ENCODE data around the gene SNX27. TPM values are rescaled to one million over a fixed set of nuclear protein-coding genes. Genes with fewer than 3 reads are reported as not detected.

Gene SNX27
- 10 to 100 TPM; 21.1 to 27.3 (median 23.8) TPM for polyA plus RNA-seq (ENCODE audit: insufficient read length in 4 of 4)

- peak; percentile 80 to 83 (median 82) for DNase-seq (ENCODE audit: low read depth in 4 of 4, low spot score in 3 of 4)
These were observed at the start of gene SNX27 for GRCh38 chr1:151611832-151612500. TSS of gene SNX27 (plus strand) at chr1:151612050. CDS start at chr1:151612202, 152 bp downstream.

GRCh38 chr1:151562661-151563060 lies 49.2 kb upstream of the SNX27 start:
- no peak for DNase-seq (ENCODE audit: low read depth in 4 of 4, low spot score in 3 of 4)

- DNase-seq (ENCODE audit: low read depth in 4 of 4, low spot score in 3 of 4): no peak
These were observed 48.5 kb upstream of the SNX27 start for GRCh38 chr1:151563376-151563775.

DNA sequence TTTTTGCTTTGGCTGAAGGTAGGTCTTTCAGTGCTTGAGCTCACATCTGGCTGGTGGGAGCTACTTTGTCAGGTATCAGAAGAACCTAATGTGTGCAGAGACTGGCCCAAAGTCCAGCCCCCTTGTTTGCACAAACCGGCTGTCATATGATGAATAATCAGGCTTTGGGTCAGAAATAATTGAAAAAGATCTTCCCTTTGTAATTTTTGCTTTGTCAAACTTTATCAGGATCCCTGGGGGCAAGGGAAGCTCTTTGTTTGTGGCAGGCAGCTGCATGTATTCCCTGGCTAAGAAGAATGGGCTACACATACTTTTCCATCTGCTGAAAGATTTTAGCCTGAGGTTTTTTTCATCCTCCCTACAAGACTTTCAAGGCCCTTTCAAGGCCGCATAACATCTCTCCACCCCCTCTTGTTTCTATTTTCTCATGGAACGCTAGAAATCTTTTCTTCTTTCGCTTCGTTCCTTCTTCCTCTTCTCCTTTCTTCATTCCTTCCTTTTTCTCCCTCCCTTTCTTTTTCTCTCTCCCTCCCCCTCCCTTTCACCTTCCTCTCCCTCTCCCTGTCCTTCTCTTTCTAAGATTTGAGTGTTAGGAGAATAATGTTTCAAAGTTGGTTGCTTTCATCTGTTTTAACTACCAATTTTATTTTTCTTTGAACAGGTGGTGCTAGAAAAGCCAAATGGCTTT lies 46.2 kb upstream of the SNX27 start:
- no peak for DNase-seq (ENCODE audit: low read depth in 4 of 4, low spot score in 3 of 4)

GRCh38 chr1:151568626-151569088 lies 43.2 kb upstream of the SNX27 start:
- no peak for DNase-seq (ENCODE audit: low read depth in 4 of 4, low spot score in 3 of 4)

- no peak for DNase-seq (ENCODE audit: low read depth in 4 of 4, low spot score in 3 of 4)
These were observed 41.0 kb upstream of the SNX27 start for GRCh38 chr1:151570819-151571218.

DNA sequence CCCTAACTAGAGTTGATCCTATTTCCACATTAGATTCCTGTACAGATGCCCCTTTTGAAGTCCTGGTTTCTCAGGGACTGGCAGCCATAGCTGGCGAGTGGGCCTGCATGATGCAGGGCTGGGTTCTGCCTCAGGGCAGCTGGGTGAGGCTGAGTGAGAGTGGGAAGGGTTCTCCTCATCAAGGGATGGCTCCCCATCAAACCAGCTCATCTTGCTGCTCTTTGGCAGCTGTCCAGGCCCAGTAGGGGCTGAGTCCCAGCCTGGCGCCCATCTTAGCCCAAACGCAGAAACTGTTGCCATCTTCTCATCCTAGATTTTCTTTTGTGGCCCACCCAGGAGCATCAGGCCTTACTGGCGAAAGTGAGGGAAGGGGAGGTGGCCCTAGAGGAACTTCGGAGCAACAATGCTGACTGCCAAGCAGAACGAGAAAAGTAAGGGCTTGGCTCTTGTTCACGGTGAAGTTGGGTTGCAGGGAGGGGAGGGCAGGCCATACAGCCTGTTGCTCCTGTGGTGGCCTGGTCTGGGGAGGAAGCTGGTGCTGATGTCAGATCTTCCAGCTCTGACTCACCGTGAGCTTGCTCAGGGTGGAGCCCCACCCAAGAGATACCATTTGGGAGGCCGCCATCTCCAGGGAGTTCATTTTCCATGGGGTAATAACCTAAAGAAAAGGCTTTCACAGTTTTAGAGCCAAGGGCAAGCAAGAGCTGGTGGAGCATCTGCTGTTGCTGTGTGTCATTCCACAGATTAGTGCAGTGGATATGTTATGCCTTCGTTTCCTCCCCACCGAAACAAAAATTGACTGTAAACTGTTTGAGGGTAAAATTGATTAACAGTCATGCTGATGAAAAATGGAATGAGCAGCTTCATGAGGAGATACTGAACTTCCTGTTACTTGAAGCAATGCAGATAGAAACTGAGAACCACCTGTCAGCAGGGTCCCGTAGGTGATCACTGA lies 37.0 kb upstream of the SNX27 start:
- no peak for DNase-seq (ENCODE audit: low read depth in 4 of 4, low spot score in 3 of 4)

- DNase-seq (ENCODE audit: low read depth in 4 of 4, low spot score in 3 of 4): no peak
These were observed 34.7 kb upstream of the SNX27 start for GRCh38 chr1:151577173-151577572.

DNA sequence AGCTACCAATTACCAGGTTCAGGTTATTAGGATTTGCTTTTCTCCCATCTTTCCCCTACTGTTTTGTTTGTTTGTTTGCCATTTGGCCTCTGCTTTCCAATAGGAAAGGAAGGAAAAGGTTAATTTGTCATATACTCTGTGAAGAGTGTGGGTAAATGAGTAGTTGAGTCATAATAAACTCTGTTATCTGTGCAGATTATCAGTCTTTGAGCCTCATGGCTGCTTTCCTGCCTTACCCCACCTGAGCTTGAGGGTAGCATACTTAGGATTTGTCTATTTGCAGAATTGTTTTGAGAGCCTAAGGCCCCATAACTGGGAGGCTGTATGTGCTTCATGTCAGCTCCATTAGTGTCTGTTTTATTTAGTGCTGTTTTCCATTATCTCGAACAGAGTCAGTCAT lies 32.9 kb upstream of the SNX27 start:
- DNase-seq (ENCODE audit: low read depth in 4 of 4, low spot score in 3 of 4): no peak

- no peak for DNase-seq (ENCODE audit: low read depth in 4 of 4, low spot score in 3 of 4)
These were observed 32.2 kb upstream of the SNX27 start for GRCh38 chr1:151579436-151580225.

DNA sequence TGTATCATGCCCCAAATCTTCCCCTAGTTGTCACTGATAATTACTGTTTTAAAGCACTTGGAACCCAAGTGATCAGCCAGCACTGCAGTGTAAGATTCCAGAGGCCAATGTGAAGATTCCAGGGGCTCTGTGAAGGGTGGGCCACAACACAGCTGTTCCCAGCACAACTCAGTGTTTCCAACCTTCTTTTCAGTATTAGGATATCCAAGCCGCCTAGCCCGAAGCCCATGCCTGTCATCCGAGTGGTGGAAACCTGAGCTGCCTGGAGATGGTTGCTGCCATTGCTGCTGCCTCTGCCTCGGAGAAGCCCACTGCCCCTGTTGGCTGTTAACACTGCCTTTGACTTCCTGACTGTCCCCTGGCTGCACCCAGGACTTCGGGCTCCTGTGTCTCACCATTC lies 30.4 kb upstream of the SNX27 start:
- DNase-seq (ENCODE audit: low read depth in 4 of 4, low spot score in 3 of 4): no peak

DNA sequence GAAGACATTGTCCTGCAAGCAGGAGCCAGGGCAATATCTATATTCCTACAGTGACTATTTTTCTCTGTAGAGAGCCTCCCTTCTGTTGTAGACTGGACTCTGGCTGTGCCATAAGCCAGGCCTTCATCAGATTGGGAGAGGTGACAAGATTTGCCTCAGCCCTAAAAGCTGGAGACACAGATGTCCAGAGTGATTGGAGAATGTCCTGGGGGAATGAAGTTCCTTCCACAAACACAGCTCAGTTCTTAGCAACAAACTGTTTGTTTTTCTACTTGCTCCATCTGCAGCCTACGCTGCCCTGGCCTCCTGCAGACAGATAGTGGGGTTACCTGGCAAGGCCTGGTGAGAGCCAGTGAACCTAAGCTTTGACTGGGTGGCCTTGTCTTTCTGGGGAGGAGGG lies 29.9 kb upstream of the SNX27 start:
- DNase-seq (ENCODE audit: low read depth in 4 of 4, low spot score in 3 of 4): no peak

GRCh38 chr1:151583796-151584195 lies 28.1 kb upstream of the SNX27 start:
- no peak for DNase-seq (ENCODE audit: low read depth in 4 of 4, low spot score in 3 of 4)

DNA sequence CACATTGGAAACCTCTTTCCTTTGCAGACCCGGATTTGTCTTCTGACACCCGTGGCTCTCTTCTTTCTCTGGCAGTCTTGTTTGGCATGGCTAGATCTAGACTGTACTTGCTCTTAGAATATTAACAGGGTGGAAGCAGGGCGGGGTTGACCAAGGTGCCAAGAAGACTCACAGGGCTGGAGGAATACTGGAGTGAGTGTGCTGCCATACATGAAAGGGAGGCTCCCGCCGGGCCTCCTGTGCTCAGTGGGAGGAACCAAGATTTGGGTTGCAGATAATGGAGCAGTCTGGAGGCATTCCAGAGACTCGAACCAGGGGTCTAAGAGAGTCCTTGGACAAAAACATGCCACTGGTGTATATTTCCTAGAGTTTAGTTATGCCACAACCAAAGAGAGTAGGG lies 27.6 kb upstream of the SNX27 start:
- no peak for DNase-seq (ENCODE audit: low read depth in 4 of 4, low spot score in 3 of 4)

- no peak for DNase-seq (ENCODE audit: low read depth in 4 of 4, low spot score in 3 of 4)
These were observed 27.1 kb upstream of the SNX27 start for GRCh38 chr1:151584780-151585179.

GRCh38 chr1:151585622-151586021 lies 26.2 kb upstream of the SNX27 start:
- DNase-seq (ENCODE audit: low read depth in 4 of 4, low spot score in 3 of 4): no peak

- no peak for DNase-seq (ENCODE audit: low read depth in 4 of 4, low spot score in 3 of 4)
These were observed 20.9 kb upstream of the SNX27 start for GRCh38 chr1:151590961-151591360.

GRCh38 chr1:151593730-151594129 lies 18.1 kb upstream of the SNX27 start:
- DNase-seq (ENCODE audit: low read depth in 4 of 4, low spot score in 3 of 4): no peak

DNA sequence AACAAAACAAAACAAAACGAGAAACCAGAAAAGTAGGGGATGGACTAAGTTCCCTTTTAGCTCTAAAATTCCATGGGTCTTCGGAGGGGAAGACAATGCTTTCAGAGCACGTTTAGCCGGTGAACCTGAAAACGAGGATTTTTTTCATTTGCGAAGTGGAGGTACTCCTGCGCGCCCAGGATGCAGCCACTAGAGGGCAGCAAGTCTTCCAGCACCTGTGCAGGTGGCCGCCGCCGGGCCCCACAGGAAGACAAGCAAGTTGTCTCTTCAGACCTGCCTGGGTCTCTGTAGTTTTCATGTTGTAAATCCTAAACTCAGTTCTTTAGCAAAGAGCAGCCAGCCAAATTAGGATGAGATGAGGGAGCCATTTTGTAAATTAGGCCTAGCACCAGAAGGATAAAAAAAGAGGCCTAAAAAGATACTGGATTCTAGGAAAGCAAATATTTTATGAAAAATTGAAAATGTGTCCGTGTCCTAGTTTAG lies 17.7 kb upstream of the SNX27 start:
- DNase-seq (ENCODE audit: low read depth in 4 of 4, low spot score in 3 of 4): peak in 2 of 4 donors; percentile 47 to 54
